SK-N-SH (cell line): ENCODE results near the gene MINDY3.

Experiments used
- ELF1 ChIP-seq: IDR thresholded peaks from 2 replicates; pipeline ENCODE4 v1.4.0; 2012
- EP300 ChIP-seq, 2 experiments: IDR thresholded peaks; 2 replicates each; pipeline versions ENCODE4 v1.4.0 to v1.6.1; 2012; ENCODE audit warnings: borderline replicate concordance in 1 of 2, low read depth in 1 of 2, low read length in 1 of 2
- EZH2phosphoT487 ChIP-seq: fragments of 200-600 bp; sonication (generic); IDR thresholded peaks from 2 replicates; pipeline ENCODE4 v1.6.1; 2017; ENCODE audit warnings: low read depth, mixed run types, mild to moderate bottlenecking, antibody characterized with exemption, moderate library complexity, borderline replicate concordance
- MXI1 ChIP-seq: IDR thresholded peaks from 2 replicates; pipeline ENCODE4 v1.6.1; 2012; ENCODE audit warnings: mild to moderate bottlenecking, low read depth, low read length, improper control_type of control experiment
- NFIC ChIP-seq: IDR thresholded peaks from 2 replicates; pipeline ENCODE4 v1.4.0; 2012; ENCODE audit warnings: borderline replicate concordance
- POLR2AphosphoS5 ChIP-seq: IDR thresholded peaks from 2 replicates; pipeline ENCODE4 v1.6.1; 2012; ENCODE audit warnings: low read depth, low read length
- SMC3 ChIP-seq: IDR thresholded peaks from 2 replicates; pipeline ENCODE4 v1.6.1; 2012; ENCODE audit warnings: low read depth, low read length, improper control_type of control experiment
- USF2 ChIP-seq: fragments of 150-350 bp; IDR thresholded peaks from 2 replicates; pipeline ENCODE4 v1.6.1; 2017; ENCODE audit warnings: antibody characterized with exemption, low read length, low read depth, borderline replicate concordance
- YY1 ChIP-seq: IDR thresholded peaks from 2 replicates; pipeline ENCODE4 v1.4.0; 2012; ENCODE audit warnings: low read depth, mild to moderate bottlenecking
- TF ChIP-seq, protein P1 (sequence below): IDR thresholded peaks from 2 replicates; pipeline ENCODE4 v1.4.0; 2012; ENCODE audit warnings: low read depth
- TF ChIP-seq, protein P2 (sequence below): fragments of 200-600 bp; sonication (generic); IDR thresholded peaks from 2 replicates; pipeline ENCODE4 v1.6.1; 2017; ENCODE audit warnings: antibody characterized with exemption, mild to moderate bottlenecking, moderate library complexity

DNA sequence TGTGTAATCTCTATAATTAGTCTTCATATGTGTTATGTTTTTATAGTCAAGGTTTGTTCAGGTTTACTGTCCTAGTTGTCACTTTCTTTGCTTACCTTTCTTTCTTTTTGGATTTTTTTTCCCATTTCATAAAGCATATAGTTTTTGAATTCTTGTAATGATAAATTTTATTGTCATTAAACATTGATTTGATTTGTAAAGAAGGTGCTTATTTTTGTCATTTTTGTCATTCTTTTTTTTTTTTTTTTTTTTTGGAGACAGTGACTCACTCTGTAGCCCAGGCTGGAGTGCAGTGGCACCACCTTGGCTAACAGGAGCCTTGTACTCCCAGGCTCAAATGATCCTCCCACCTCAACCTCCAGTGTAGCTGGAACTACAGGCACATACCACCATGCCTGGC is 9.6 kb upstream of the MINDY3 start:
- TF ChIP-seq EP300 (IDR thresholded peaks at IDR 0.05; ENCODE audit: borderline replicate concordance in 1 of 2, low read depth in 1 of 2, low read length in 1 of 2) (no peak), MXI1 (no peak), ELF1 (no peak), POLR2AphosphoS5 (no peak), YY1 (no peak), EZH2phosphoT487 (no peak), SMC3 (no peak), USF2 (no peak), NFIC (no peak)
- TF ChIP-seq, protein P1, sequence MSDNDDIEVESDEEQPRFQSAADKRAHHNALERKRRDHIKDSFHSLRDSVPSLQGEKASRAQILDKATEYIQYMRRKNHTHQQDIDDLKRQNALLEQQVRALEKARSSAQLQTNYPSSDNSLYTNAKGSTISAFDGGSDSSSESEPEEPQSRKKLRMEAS = no peak
- TF ChIP-seq, protein P2, sequence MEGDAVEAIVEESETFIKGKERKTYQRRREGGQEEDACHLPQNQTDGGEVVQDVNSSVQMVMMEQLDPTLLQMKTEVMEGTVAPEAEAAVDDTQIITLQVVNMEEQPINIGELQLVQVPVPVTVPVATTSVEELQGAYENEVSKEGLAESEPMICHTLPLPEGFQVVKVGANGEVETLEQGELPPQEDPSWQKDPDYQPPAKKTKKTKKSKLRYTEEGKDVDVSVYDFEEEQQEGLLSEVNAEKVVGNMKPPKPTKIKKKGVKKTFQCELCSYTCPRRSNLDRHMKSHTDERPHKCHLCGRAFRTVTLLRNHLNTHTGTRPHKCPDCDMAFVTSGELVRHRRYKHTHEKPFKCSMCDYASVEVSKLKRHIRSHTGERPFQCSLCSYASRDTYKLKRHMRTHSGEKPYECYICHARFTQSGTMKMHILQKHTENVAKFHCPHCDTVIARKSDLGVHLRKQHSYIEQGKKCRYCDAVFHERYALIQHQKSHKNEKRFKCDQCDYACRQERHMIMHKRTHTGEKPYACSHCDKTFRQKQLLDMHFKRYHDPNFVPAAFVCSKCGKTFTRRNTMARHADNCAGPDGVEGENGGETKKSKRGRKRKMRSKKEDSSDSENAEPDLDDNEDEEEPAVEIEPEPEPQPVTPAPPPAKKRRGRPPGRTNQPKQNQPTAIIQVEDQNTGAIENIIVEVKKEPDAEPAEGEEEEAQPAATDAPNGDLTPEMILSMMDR = no peak
